GM06990 (cell line): ENCODE results near the gene NUPR1.
"Not testable (repeated sequence)": the region's sequence is repeated elsewhere in the genome, so short reads cannot be mapped to it uniquely, and the experiment has no call there.

Experiments used
- DNase-seq: peaks from one replicate; pipeline ENCODE4 v3.0.0-alpha.2; 2011; ENCODE audit not compliant: insufficient read length; ENCODE audit errors: extremely low read depth
- H3K27me3 ChIP-seq: replicated peaks from 2 replicates; pipeline ENCODE4 v1.6.0; 2011; ENCODE audit warnings: low read length; ENCODE audit not compliant: control insufficient read depth, insufficient read depth
- H3K36me3 ChIP-seq: 2 replicates; pipeline ENCODE4 v1.5.1; 2011; ENCODE audit warnings: low read length; ENCODE audit not compliant: control insufficient read depth, insufficient read depth
- H3K4me3 ChIP-seq: replicated peaks from 2 replicates; pipeline ENCODE4 v1.5.1; 2011; ENCODE audit warnings: low read depth, mild to moderate bottlenecking, control low read depth, low read length
- CTCF ChIP-seq: IDR thresholded peaks from 2 replicates; pipeline ENCODE4 v1.5.1; 2011; ENCODE audit warnings: low read length, control low read depth, mild to moderate bottlenecking, inconsistent platforms; ENCODE audit not compliant: insufficient read depth, poor library complexity, severe bottlenecking

Gene NUPR1

GRCh38 chr16:28504707-28505404 lies 33.9 kb downstream of the NUPR1 start:
- no peak for TF ChIP-seq CTCF
- no peak overlapping the region for H3K4me3 ChIP-seq
- H3K36me3 ChIP-seq, result no peaks in the 10 kb centered on the region
- no peaks in the 10 kb centered on the region for H3K27me3 ChIP-seq
- no peak for DNase-seq

GRCh38 chr16:28503470-28504259 lies 35.1 kb downstream of the NUPR1 start:
- Histone ChIP-seq H3K36me3 (no peaks in the 10 kb centered on the region), H3K27me3 (no peaks in the 10 kb centered on the region), H3K4me3 (no peak overlapping the region)
- no peak for TF ChIP-seq CTCF
- DNase-seq, result no peak

GRCh38 chr16:28502290-28502689 lies 36.5 kb downstream of the NUPR1 start:
- Histone ChIP-seq H3K36me3 (no peaks in the 10 kb centered on the region), H3K27me3 (no peaks in the 10 kb centered on the region), H3K4me3 (no peak overlapping the region)
- no peak for TF ChIP-seq CTCF
- DNase-seq, result no peak

GRCh38 chr16:28501258-28502232 lies 37.2 kb downstream of the NUPR1 start:
- Histone ChIP-seq H3K27me3 (no peaks in the 10 kb centered on the region), H3K36me3 (no peaks in the 10 kb centered on the region), H3K4me3 (no peak overlapping the region)
- no peak for DNase-seq
- no peak for TF ChIP-seq CTCF

DNA sequence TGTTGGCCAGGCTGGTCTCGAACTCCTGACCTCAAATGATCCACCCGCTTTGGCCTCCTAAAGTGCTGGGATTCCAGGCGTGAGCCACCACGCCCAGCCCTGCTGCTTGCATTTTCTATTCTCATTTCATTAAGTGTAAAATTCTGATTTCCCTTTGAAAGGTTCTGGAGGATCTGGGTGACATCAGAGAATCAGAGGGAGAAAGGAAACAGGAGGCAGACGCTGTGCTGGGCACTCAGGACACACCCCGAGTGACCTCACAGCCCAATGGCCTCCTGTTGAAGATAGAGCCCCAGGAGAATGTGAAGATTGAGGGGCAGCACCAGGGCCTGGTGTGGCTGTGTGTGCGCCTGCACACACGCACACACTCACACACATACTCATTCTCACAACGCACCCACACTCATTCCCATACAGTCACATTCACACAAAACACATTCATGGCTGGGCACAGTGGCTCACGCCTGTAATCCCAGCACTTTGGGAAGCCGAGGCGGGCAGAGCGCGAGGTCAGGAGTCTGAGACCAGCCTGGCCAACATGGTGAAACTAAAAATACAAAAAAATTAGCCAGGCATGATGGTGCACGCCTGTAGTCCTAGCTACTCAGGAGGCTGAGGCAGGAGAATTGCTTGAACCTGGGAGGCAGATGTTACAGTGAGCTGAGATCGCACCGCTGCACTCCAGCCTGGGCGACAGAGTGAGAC lies 38.1 kb downstream of the NUPR1 start:
- H3K27me3 ChIP-seq, H3K36me3 ChIP-seq, DNase-seq, H3K4me3 ChIP-seq: not testable (repeated sequence)
